HL-60 (cell line): Measurements from ENCODE around the gene CD63.

Source experiments
- GABPA ChIP-seq: IDR thresholded peaks from 2 replicates; pipeline ENCODE4 v1.6.1; 2012; ENCODE audit warnings: low read depth
- POLR2AphosphoS5 ChIP-seq: IDR thresholded peaks from 2 replicates; pipeline ENCODE4 v1.6.1; 2012; ENCODE audit warnings: low read depth
- SPI1 ChIP-seq: IDR thresholded peaks from 2 replicates; pipeline ENCODE4 v1.6.1; 2012; ENCODE audit warnings: low read depth, mild to moderate bottlenecking, borderline replicate concordance
- TF ChIP-seq, protein P1 (sequence below): IDR thresholded peaks from one replicate; pipeline ENCODE4 v1.5.1; 2011; ENCODE audit warnings: low read length, control low read depth, inconsistent platforms; ENCODE audit not compliant: insufficient read depth
- TF ChIP-seq, protein P2 (sequence below): IDR thresholded peaks from 2 replicates; pipeline ENCODE4 v1.6.1; 2012; ENCODE audit warnings: low read depth; ENCODE audit not compliant: insufficient replicate concordance

- TF ChIP-seq, protein P1, sequence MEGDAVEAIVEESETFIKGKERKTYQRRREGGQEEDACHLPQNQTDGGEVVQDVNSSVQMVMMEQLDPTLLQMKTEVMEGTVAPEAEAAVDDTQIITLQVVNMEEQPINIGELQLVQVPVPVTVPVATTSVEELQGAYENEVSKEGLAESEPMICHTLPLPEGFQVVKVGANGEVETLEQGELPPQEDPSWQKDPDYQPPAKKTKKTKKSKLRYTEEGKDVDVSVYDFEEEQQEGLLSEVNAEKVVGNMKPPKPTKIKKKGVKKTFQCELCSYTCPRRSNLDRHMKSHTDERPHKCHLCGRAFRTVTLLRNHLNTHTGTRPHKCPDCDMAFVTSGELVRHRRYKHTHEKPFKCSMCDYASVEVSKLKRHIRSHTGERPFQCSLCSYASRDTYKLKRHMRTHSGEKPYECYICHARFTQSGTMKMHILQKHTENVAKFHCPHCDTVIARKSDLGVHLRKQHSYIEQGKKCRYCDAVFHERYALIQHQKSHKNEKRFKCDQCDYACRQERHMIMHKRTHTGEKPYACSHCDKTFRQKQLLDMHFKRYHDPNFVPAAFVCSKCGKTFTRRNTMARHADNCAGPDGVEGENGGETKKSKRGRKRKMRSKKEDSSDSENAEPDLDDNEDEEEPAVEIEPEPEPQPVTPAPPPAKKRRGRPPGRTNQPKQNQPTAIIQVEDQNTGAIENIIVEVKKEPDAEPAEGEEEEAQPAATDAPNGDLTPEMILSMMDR: no peak
- TF ChIP-seq POLR2AphosphoS5 (no peak), GABPA (no peak), SPI1 (peak; percentile 40; the same call in 1 of the 2 replicates)
- TF ChIP-seq, protein P2, sequence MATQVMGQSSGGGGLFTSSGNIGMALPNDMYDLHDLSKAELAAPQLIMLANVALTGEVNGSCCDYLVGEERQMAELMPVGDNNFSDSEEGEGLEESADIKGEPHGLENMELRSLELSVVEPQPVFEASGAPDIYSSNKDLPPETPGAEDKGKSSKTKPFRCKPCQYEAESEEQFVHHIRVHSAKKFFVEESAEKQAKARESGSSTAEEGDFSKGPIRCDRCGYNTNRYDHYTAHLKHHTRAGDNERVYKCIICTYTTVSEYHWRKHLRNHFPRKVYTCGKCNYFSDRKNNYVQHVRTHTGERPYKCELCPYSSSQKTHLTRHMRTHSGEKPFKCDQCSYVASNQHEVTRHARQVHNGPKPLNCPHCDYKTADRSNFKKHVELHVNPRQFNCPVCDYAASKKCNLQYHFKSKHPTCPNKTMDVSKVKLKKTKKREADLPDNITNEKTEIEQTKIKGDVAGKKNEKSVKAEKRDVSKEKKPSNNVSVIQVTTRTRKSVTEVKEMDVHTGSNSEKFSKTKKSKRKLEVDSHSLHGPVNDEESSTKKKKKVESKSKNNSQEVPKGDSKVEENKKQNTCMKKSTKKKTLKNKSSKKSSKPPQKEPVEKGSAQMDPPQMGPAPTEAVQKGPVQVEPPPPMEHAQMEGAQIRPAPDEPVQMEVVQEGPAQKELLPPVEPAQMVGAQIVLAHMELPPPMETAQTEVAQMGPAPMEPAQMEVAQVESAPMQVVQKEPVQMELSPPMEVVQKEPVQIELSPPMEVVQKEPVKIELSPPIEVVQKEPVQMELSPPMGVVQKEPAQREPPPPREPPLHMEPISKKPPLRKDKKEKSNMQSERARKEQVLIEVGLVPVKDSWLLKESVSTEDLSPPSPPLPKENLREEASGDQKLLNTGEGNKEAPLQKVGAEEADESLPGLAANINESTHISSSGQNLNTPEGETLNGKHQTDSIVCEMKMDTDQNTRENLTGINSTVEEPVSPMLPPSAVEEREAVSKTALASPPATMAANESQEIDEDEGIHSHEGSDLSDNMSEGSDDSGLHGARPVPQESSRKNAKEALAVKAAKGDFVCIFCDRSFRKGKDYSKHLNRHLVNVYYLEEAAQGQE: no peak
Measured at GRCh38 chr12:55716582-55716957, 12.2 kb downstream of the CD63 start.
